GM23248 (cell line): Measurements from ENCODE around the gene MYLK. TPM values are rescaled to one million over a fixed set of nuclear protein-coding genes. Genes with fewer than 3 reads are reported as not detected.

Experiments
- DNase-seq: peaks from one replicate; pipeline ENCODE4 v3.0.0-alpha.2; 2015
- H2AFZ ChIP-seq: fragments of 200-600 bp; sonication (generic); 2 replicates; pipeline ENCODE4 v1.6.1; 2016; ENCODE audit warnings: antibody characterized with exemption
- H3F3A ChIP-seq: fragments of 200-600 bp; sonication (generic); 2 replicates; pipeline ENCODE4 v1.6.1; 2016; ENCODE audit warnings: mild to moderate bottlenecking, antibody characterized with exemption, mixed run types; ENCODE audit not compliant: insufficient read depth
- H3K27ac ChIP-seq: fragments of 200-600 bp; sonication (generic); 2 replicates; pipeline ENCODE4 v1.5.1; 2016; ENCODE audit warnings: mild to moderate bottlenecking
- H3K27me3 ChIP-seq: fragments of 200-600 bp; sonication (generic); replicated peaks from 2 replicates; pipeline ENCODE4 v1.6.1; 2016; ENCODE audit warnings: mild to moderate bottlenecking; ENCODE audit not compliant: insufficient read depth
- H3K36me3 ChIP-seq: fragments of 200-600 bp; sonication (generic); 2 replicates; pipeline ENCODE4 v1.6.1; 2016; ENCODE audit warnings: low read depth, mild to moderate bottlenecking
- H3K4me1 ChIP-seq: fragments of 200-600 bp; sonication (generic); 2 replicates; pipeline ENCODE4 v1.6.1; 2016; ENCODE audit warnings: mild to moderate bottlenecking; ENCODE audit not compliant: insufficient read depth
- H3K4me2 ChIP-seq: fragments of 200-600 bp; sonication (generic); one replicate; pipeline ENCODE4 v1.6.1; 2016; ENCODE audit warnings: mild to moderate bottlenecking; ENCODE audit not compliant: unreplicated experiment
- H3K4me3 ChIP-seq: fragments of 200-600 bp; sonication (generic); 2 replicates; pipeline ENCODE4 v1.5.1; 2016; ENCODE audit warnings: mild to moderate bottlenecking
- H3K79me2 ChIP-seq: fragments of 200-600 bp; sonication (generic); 2 replicates; pipeline ENCODE4 v1.6.1; 2016; ENCODE audit warnings: mild to moderate bottlenecking; ENCODE audit not compliant: insufficient read depth
- H3K9ac ChIP-seq: fragments of 200-600 bp; sonication (generic); 2 replicates; pipeline ENCODE4 v1.6.1; 2016; ENCODE audit warnings: mild to moderate bottlenecking
- H3K9me2 ChIP-seq: fragments of 200-600 bp; sonication (generic); 2 replicates; pipeline ENCODE4 v1.6.1; 2016; ENCODE audit warnings: mixed run types, mild to moderate bottlenecking, moderate library complexity; ENCODE audit not compliant: insufficient read depth
- H3K9me3 ChIP-seq: fragments of 200-600 bp; sonication (generic); one replicate; pipeline ENCODE4 v1.6.1; 2017; ENCODE audit warnings: low read depth
- H4K20me1 ChIP-seq: fragments of 200-600 bp; sonication (generic); 2 replicates; pipeline ENCODE4 v1.6.0; 2016; ENCODE audit not compliant: insufficient read depth
- EZH2 ChIP-seq: fragments of 200-600 bp; sonication (generic); IDR thresholded peaks from 2 replicates; pipeline ENCODE4 v1.6.1; 2018; ENCODE audit warnings: antibody characterized with exemption, mild to moderate bottlenecking; ENCODE audit not compliant: insufficient read depth, poor library complexity, severe bottlenecking
- EZH2phosphoT487 ChIP-seq: fragments of 200-600 bp; sonication (generic); IDR thresholded peaks from 2 replicates; pipeline ENCODE4 v1.6.1; 2018; ENCODE audit warnings: antibody characterized with exemption, moderate library complexity, mild to moderate bottlenecking, low read depth; ENCODE audit not compliant: insufficient read depth
- WGBS, 2 experiments: methylation state at CpG; one replicate each; pipeline ENCODE4 v1.1.6; 2015 to 2017; ENCODE audit warnings: low lambda C conversion rate in 2 of 2, low coverage in 1 of 2; ENCODE audit errors: missing lambda C conversion rate in 2 of 2; 5-methylcytosine and 5-hydroxymethylcytosine counted together
- in situ Hi-C: fragments of 300-500 bp; cut with MboI; formaldehyde crosslinking; loops from 2 replicates; pipeline ENCODE4 v1.15.0; 2020
- polyA plus RNA-seq: library from polyadenylated mRNA; unstranded; fragments of >200 nt; fragmentation: Nextera tagmentation; extraction: Ambion mirVana; gene quantifications from 2 replicates; pipeline ENCODE4 v1.2.1, GENCODE V29; 2016
- total RNA-seq: library from RNA; depleted of rRNA; stranded (reverse); fragments of >200 nt; shearing (Covaris generic); gene quantifications from 2 replicates; pipeline ENCODE4 v1.2.3, GENCODE V29; 2014

MYLK gene
- total and polyA plus RNA-seq, 2 experiments from 2014 or later = 110 to 174 TPM

DNA sequence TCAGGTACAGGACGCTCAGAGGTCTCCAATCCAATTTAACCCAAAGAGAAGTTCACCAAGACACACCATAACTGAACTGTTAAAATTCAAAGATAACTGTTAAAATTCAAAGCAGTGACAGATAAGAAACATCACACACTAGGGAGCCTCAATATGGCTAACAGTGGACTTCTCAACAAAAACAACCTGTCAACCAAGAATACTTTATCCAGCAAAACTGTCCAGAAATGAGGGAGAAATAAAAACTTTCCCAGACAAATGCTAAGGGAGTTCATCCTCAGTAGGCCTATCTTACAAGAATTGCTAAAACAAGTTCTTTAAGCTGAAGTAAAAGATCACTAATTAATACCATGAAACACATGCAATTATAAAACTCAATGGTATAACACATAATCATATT is 36.3 kb upstream of the MYLK start:
- Histone ChIP-seq H3K4me1 (no peaks in the 10 kb centered on the region), H3K79me2 (no peaks in the 10 kb centered on the region), H3K4me2 (no peak overlapping the region), H3K27ac (no peak overlapping the region), H3K36me3 (peaks cover 48% of the 10 kb centered on the region), H4K20me1 (no peaks in the 10 kb centered on the region), H2AFZ (no peak overlapping the region), H3K4me3 (no peak overlapping the region), H3K9me3 (peaks cover 6% of the 10 kb centered on the region), H3K9me2 (no peaks in the 10 kb centered on the region), H3K27me3 (no peaks in the 10 kb centered on the region), H3K9ac (no peak overlapping the region), H3F3A (no peaks in the 10 kb centered on the region)
- DNase-seq = no peak
- WGBS, 2 experiments = 91 to 97% methylated on average over 1 of the region's 1 CpG
- in situ Hi-C loops = no loop called here
- TF ChIP-seq EZH2 = no peak
- no peak for TF ChIP-seq EZH2phosphoT487

DNA sequence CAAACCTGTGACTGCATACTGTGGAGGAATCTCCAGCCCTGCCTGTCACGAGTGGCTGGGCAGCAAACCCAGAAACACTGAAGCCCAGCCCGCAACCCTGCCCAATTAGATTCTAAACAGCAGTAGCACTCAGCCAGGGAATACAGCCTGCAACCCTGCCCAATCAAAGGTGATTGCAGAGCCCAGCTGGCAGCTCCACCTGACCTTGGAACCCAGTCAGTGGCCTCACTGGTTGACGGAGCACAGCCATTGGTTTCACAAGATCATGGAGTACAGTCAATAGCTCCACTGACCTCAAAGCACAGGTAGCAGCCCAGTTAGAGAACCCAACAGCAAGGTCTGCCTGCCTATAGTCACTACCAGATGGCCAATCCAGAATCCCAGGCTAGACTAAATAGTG is 35.2 kb upstream of the MYLK start:
- no peaks in the 10 kb centered on the region for H3K27me3 ChIP-seq
- 98% methylated on average over 3 of the region's 3 CpGs for WGBS, 2 experiments
- H3K9me2 ChIP-seq = no peaks in the 10 kb centered on the region
- H3K9me3 ChIP-seq = peaks cover 6% of the 10 kb centered on the region
- DNase-seq = no peak
- peaks cover 52% of the 10 kb centered on the region for H3K36me3 ChIP-seq
- no peaks in the 10 kb centered on the region for H3F3A ChIP-seq
- in situ Hi-C loops = no loop called here
- H4K20me1 ChIP-seq = no peaks in the 10 kb centered on the region
- no peak overlapping the region for H3K4me3 ChIP-seq
- H3K79me2 ChIP-seq = no peaks in the 10 kb centered on the region
- H3K4me2 ChIP-seq = no peak overlapping the region
- H3K4me1 ChIP-seq = no peaks in the 10 kb centered on the region
- H3K27ac ChIP-seq = no peak overlapping the region
- no peak overlapping the region for H2AFZ ChIP-seq
- TF ChIP-seq EZH2phosphoT487 (no peak), EZH2 (no peak)
- no peak overlapping the region for H3K9ac ChIP-seq

DNA sequence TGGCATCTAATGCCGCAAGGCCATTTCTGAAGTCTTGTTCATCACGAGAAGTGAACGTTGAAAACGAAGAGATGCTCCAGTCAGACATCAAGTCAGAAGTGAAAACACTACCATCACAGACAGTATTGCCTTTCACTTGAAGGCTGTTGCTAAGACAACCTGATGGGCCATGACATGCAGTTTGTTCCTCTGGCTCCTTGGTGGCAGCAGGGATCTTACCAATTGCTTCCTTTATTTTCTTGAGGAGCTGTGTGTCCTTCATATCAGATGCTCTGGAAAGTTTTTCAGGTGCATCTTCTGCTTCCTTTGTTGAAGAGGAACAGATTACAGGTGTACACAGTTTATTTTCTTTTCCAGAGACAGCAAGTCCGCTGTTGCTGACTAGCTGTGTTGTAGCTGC is 30.7 kb upstream of the MYLK start:
- TF ChIP-seq EZH2phosphoT487 (no peak), EZH2 (no peak)
- no peaks in the 10 kb centered on the region for H3K9me3 ChIP-seq
- no peak overlapping the region for H3K4me3 ChIP-seq
- H3K4me2 ChIP-seq = no peak overlapping the region
- WGBS, 2 experiments = 76 to 79% methylated on average over 5 of the region's 5 CpGs
- in situ Hi-C loops = no loop called here
- H3K9me2 ChIP-seq = no peaks in the 10 kb centered on the region
- H4K20me1 ChIP-seq = no peaks in the 10 kb centered on the region
- no peaks in the 10 kb centered on the region for H3K27me3 ChIP-seq
- H3K36me3 ChIP-seq = peaks cover 18% of the 10 kb centered on the region
- H3K27ac ChIP-seq = no peak overlapping the region
- no peak for DNase-seq
- no peak overlapping the region for H3K9ac ChIP-seq
- no peaks in the 10 kb centered on the region for H3K79me2 ChIP-seq
- H3F3A ChIP-seq = no peaks in the 10 kb centered on the region
- H3K4me1 ChIP-seq = no peaks in the 10 kb centered on the region
- no peak overlapping the region for H2AFZ ChIP-seq

DNA sequence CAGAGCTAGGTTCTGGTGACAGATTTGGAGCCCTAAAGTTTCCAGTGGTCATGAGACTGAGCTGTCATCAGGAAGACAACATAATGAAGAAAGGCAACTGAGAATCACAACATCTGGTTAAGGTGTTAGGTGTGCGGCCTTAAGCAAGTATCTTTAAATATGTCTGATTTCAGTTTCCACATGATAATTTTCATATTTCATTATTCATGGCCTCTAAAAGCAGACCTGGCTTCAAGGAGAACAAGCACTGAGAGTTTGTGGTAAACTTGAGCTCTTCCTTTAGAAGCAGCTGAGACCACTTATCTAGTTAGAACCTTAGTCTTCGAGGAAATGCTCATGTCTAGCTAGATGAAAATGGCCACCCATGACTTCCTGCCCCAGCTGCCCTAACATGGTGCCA is 25.7 kb upstream of the MYLK start:
- 0 out of 2 replicates have a peak, but pooled peaks cover 4% of the 10 kb centered on the region for H3F3A ChIP-seq
- no peak for TF ChIP-seq EZH2
- no peak overlapping the region for H3K4me2 ChIP-seq
- H3K79me2 ChIP-seq = no peaks in the 10 kb centered on the region
- H3K9ac ChIP-seq = no peak overlapping the region
- in situ Hi-C loops = no loop called here
- peaks cover 8% of the 10 kb centered on the region for H3K36me3 ChIP-seq
- H3K27ac ChIP-seq = no peak overlapping the region
- H2AFZ ChIP-seq = no peak overlapping the region
- no peaks in the 10 kb centered on the region for H3K27me3 ChIP-seq
- no peaks in the 10 kb centered on the region for H4K20me1 ChIP-seq
- no peak overlapping the region for H3K4me3 ChIP-seq
- no peak for DNase-seq
- H3K9me3 ChIP-seq = no peaks in the 10 kb centered on the region
- 96 to 98% methylated on average over 2 of the region's 2 CpGs for WGBS, 2 experiments
- H3K4me1 ChIP-seq = no peaks in the 10 kb centered on the region
- no peaks in the 10 kb centered on the region for H3K9me2 ChIP-seq

DNA sequence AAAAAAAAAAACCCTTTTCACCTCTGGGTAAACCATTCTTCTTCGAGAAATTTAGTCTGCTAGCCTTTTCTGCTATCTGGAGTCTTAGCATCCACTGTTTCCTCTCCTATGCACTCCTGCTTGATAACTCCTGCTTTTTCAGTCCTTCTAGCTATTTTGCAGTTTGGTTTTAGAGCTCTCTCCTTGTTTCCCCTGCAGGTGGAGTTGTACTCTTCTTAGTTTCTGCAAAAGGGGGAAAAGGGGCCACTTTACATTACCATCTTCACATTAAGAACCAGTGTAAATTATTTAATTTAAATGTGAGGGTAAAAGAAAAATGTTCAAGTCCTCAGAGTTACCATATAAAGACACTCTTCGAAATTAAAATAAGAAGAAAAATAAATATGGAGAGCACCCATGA is 23.6 kb upstream of the MYLK start:
- Histone ChIP-seq H2AFZ (no peak overlapping the region), H3K9me2 (no peaks in the 10 kb centered on the region), H3K36me3 (no peaks in the 10 kb centered on the region), H3K9ac (no peak overlapping the region), H3K4me1 (no peaks in the 10 kb centered on the region), H3K27ac (no peak overlapping the region), H3K79me2 (no peaks in the 10 kb centered on the region), H3K27me3 (no peaks in the 10 kb centered on the region), H3K4me2 (no peak overlapping the region), H3K9me3 (no peaks in the 10 kb centered on the region), H3K4me3 (no peak overlapping the region), H3F3A (0 out of 2 replicates have a peak, but pooled peaks cover 4% of the 10 kb centered on the region), H4K20me1 (no peaks in the 10 kb centered on the region)
- DNase-seq = no peak
- WGBS, 2 experiments = 52 to 57% methylated on average over 2 of the region's 2 CpGs
- in situ Hi-C loops = no loop called here
- TF ChIP-seq EZH2phosphoT487 = no peak
- no peak for TF ChIP-seq EZH2
